ENCODE measurements around the gene M1AP.
A peak's percentile ranks its signal among the peaks of the same experiment; 100 is the strongest.

Gene M1AP

GRCh38 chr2:74655579-74655978 is 7.4 kb upstream of the M1AP start:
- TF ChIP-seq ZFX (IDR thresholded peaks at IDR 0.05; ENCODE audit: borderline replicate concordance), result no peak
- no peak for TF ChIP-seq CTCF (IDR thresholded peaks at IDR 0.05)
- no peak overlapping the region for H3K27ac ChIP-seq

GRCh38 chr2:74653985-74654882 is 6.1 kb upstream of the M1AP start, which contains the start of gene SEMA4F:
Gene SEMA4F, plus strand, starts transcription at chr2:74654247. Its CDS starts 130 bp downstream, at chr2:74654377.
- no peak for TF ChIP-seq ZFX (IDR thresholded peaks at IDR 0.05; ENCODE audit: borderline replicate concordance)
- TF ChIP-seq CTCF (IDR thresholded peaks at IDR 0.05), result no peak
- H3K27ac ChIP-seq, result peak within 1 kb of the TSS; percentile 65

GRCh38 chr2:74653589-74653984 is 5.5 kb upstream of the M1AP start:
- peak overlapping the region; percentile 65 for H3K27ac ChIP-seq
- TF ChIP-seq ZFX (IDR thresholded peaks at IDR 0.05; ENCODE audit: borderline replicate concordance) (no peak), CTCF (IDR thresholded peaks at IDR 0.05) (no peak)

- TF ChIP-seq CTCF (IDR thresholded peaks at IDR 0.05), result no peak
- TF ChIP-seq ZFX (IDR thresholded peaks at IDR 0.05; ENCODE audit: borderline replicate concordance), result no peak
- no peak overlapping the region for H3K27ac ChIP-seq
Observed at GRCh38 chr2:74646834-74647482, 1.2 kb downstream of the M1AP start.

- no peak overlapping the region for H3K27ac ChIP-seq
- TF ChIP-seq ZFX (IDR thresholded peaks at IDR 0.05; ENCODE audit: borderline replicate concordance) (no peak), CTCF (IDR thresholded peaks at IDR 0.05) (no peak)
Observed at GRCh38 chr2:74646201-74646600, 1.9 kb downstream of the M1AP start.

- TF ChIP-seq ZFX (IDR thresholded peaks at IDR 0.05; ENCODE audit: borderline replicate concordance), result no peak
- no peak for TF ChIP-seq CTCF (IDR thresholded peaks at IDR 0.05)
- no peak overlapping the region for H3K27ac ChIP-seq
Observed at GRCh38 chr2:74645344-74645743, 2.8 kb downstream of the M1AP start.

GRCh38 chr2:74639550-74639949 is 8.6 kb downstream of the M1AP start:
- no peak overlapping the region for H3K27ac ChIP-seq
- TF ChIP-seq ZFX (IDR thresholded peaks at IDR 0.05; ENCODE audit: borderline replicate concordance) (no peak), CTCF (IDR thresholded peaks at IDR 0.05) (no peak)
